Measurements from ENCODE around the gene ISM2. TPM values are rescaled to one million over a fixed set of nuclear protein-coding genes. Genes with fewer than 3 reads are reported as not detected.

The ISM2 gene
- total and polyA plus RNA-seq, 9 donors = 0.05 to 1.0 (median 0.20) TPM; not detected in 4

GRCh38 chr14:77509366-77509765, 10.8 kb upstream of the ISM2 start:
- Histone ChIP-seq H3K27ac (no peak overlapping the region), H3K9me3 (no peaks in the 10 kb centered on the region), H3K36me3 (no peaks in the 10 kb centered on the region), H3K4me1 (ENCODE audit: insufficient read depth) (no peaks in the 10 kb centered on the region), H3K27me3 (no peaks in the 10 kb centered on the region), H3K4me3 (no peak overlapping the region)
- 93 to 97% (median 94%) methylated on average over 4 of the region's 4 CpGs for WGBS, 3 donors
- intact Hi-C loops (cut with DNase I) = no loop called here
- no peak for DNase-seq
- no peak for TF ChIP-seq CTCF (IDR thresholded peaks at IDR 0.05)

GRCh38 chr14:77508876-77509275, 10.3 kb upstream of the ISM2 start:
- H3K4me1 ChIP-seq (ENCODE audit: insufficient read depth) = no peaks in the 10 kb centered on the region
- no peak for DNase-seq
- intact Hi-C loops (cut with DNase I) = no loop called here
- no peaks in the 10 kb centered on the region for H3K9me3 ChIP-seq
- H3K4me3 ChIP-seq = no peak overlapping the region
- H3K27ac ChIP-seq = no peak overlapping the region
- no peaks in the 10 kb centered on the region for H3K36me3 ChIP-seq
- 90 to 93% (median 91%) methylated on average over 3 of the region's 3 CpGs for WGBS, 3 donors
- TF ChIP-seq CTCF (IDR thresholded peaks at IDR 0.05) = no peak
- TF ChIP-seq EP300 (IDR thresholded peaks at IDR 0.05) = no peak
- TF ChIP-seq POLR2A (IDR thresholded peaks at IDR 0.05) = no peak
- H3K27me3 ChIP-seq = no peaks in the 10 kb centered on the region

- intact Hi-C loops (cut with DNase I) = no loop called here
- H3K4me3 ChIP-seq = no peak overlapping the region
- no peak for TF ChIP-seq CTCF (IDR thresholded peaks at IDR 0.05)
- no peak for TF ChIP-seq EP300 (IDR thresholded peaks at IDR 0.05)
- TF ChIP-seq POLR2A (IDR thresholded peaks at IDR 0.05) = no peak
- H3K27ac ChIP-seq = no peak overlapping the region
- no peaks in the 10 kb centered on the region for H3K9me3 ChIP-seq
- H3K4me1 ChIP-seq (ENCODE audit: insufficient read depth) = no peaks in the 10 kb centered on the region
- no peaks in the 10 kb centered on the region for H3K27me3 ChIP-seq
- no peak for DNase-seq
- WGBS, 3 donors = 86 to 91% (median 89%) methylated on average over 4 of the region's 4 CpGs
- no peaks in the 10 kb centered on the region for H3K36me3 ChIP-seq
Observed at GRCh38 chr14:77508249-77508648, 9.6 kb upstream of the ISM2 start.

- 98 to 100% (median 98%) methylated on average over 3 of the region's 3 CpGs for WGBS, 3 donors
- no peaks in the 10 kb centered on the region for H3K9me3 ChIP-seq
- intact Hi-C loops (cut with DNase I) = no loop called here
- H3K4me1 ChIP-seq (ENCODE audit: insufficient read depth) = no peaks in the 10 kb centered on the region
- H3K4me3 ChIP-seq = no peak overlapping the region
- H3K36me3 ChIP-seq = no peaks in the 10 kb centered on the region
- TF ChIP-seq POLR2A (IDR thresholded peaks at IDR 0.05) (no peak), EP300 (IDR thresholded peaks at IDR 0.05) (no peak), CTCF (IDR thresholded peaks at IDR 0.05) (no peak)
- no peak for DNase-seq
- H3K27ac ChIP-seq = no peak overlapping the region
- no peaks in the 10 kb centered on the region for H3K27me3 ChIP-seq
Observed at GRCh38 chr14:77507762-77508161, 9.1 kb upstream of the ISM2 start.

GRCh38 chr14:77505031-77505430, 6.4 kb upstream of the ISM2 start:
- no peaks in the 10 kb centered on the region for H3K9me3 ChIP-seq
- DNase-seq = no peak
- no peaks in the 10 kb centered on the region for H3K4me1 ChIP-seq (ENCODE audit: insufficient read depth)
- intact Hi-C loops (cut with DNase I) = no loop called here
- no peak overlapping the region for H3K4me3 ChIP-seq
- TF ChIP-seq EP300 (IDR thresholded peaks at IDR 0.05) = no peak
- no peak for TF ChIP-seq POLR2A (IDR thresholded peaks at IDR 0.05)
- no peak for TF ChIP-seq CTCF (IDR thresholded peaks at IDR 0.05)
- no peaks in the 10 kb centered on the region for H3K36me3 ChIP-seq
- H3K27me3 ChIP-seq = no peaks in the 10 kb centered on the region
- 65 to 72% (median 71%) methylated on average over 4 of the region's 4 CpGs for WGBS, 3 donors
- H3K27ac ChIP-seq = no peak overlapping the region
